ENCODE data around the gene PAQR6. TPM values are rescaled to one million over a fixed set of nuclear protein-coding genes. Genes with fewer than 3 reads are reported as not detected.

Gene PAQR6
- total and polyA plus RNA-seq, 10 of the 15 experiments (the other 5 are each of a cell fraction or from before 2014, with no cell fraction given): 0.42 to 4.5 (median 1.3) TPM

DNA sequence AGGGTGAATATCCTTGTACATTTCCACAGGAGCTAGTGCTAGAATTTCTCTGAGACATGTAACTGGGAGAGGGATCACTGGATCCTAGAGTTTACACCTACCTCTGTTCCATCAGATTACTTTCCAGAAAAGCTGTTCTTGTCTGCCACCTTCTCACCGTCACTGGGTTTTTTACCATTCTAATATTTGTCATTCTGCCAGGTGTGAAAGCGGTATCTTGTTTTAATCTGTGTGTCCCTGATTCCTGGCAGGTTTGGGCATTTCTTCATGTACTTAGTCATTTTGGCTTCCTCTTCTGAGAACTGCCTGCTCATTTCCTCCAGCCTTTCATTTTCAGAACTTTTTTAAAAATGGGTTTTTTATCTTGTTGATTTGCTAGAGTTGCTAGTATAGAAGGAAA, 30.0 kb downstream of the PAQR6 start (continued):
- TF ChIP-seq ZBTB40 (IDR thresholded peaks at IDR 0.05; ENCODE audit: borderline replicate concordance) (no peak), POLR2A (IDR thresholded peaks at IDR 0.05; ENCODE audit: low read depth, low read length) (no peak), NFYA (IDR thresholded peaks at IDR 0.05; ENCODE audit: borderline replicate concordance, low read depth, low read length) (no peak), KDM1A (IDR thresholded peaks at IDR 0.05; ENCODE audit: borderline replicate concordance) (no peak), NFXL1 (IDR thresholded peaks at IDR 0.05; ENCODE audit: borderline replicate concordance) (no peak), HSF1 (IDR thresholded peaks at IDR 0.05; ENCODE audit: low read depth, low read length) (no peak), CREB1 (IDR thresholded peaks at IDR 0.05; ENCODE audit: low read depth) (peak; percentile 18; the same call in 1 of the 2 replicates), ZNF622 (IDR thresholded peaks at IDR 0.05) (no peak), TAF1 (IDR thresholded peaks at IDR 0.05; ENCODE audit: borderline replicate concordance, low read depth, low read length) (no peak), ATF2 (IDR thresholded peaks at IDR 0.05; ENCODE audit: low read length) (no peak), EED (IDR thresholded peaks at IDR 0.05; ENCODE audit: low read depth) (peak; percentile 77), PKNOX1 (IDR thresholded peaks at IDR 0.05) (no peak), ZNF384 (IDR thresholded peaks at IDR 0.05; ENCODE audit: borderline replicate concordance, low read depth, low read length) (no peak), ETV6 (conservative IDR thresholded peaks at IDR 0.05 in 1 of 2, IDR thresholded peaks at IDR 0.05 in 1 of 2; ENCODE audit: borderline replicate concordance in 1 of 2, low read depth in 1 of 2) (peak in 1 of 2 experiments; percentile 88; a peak in 2 of 4 replicates), YBX1 (IDR thresholded peaks at IDR 0.05) (no peak)
- TF ChIP-seq, protein P1, sequence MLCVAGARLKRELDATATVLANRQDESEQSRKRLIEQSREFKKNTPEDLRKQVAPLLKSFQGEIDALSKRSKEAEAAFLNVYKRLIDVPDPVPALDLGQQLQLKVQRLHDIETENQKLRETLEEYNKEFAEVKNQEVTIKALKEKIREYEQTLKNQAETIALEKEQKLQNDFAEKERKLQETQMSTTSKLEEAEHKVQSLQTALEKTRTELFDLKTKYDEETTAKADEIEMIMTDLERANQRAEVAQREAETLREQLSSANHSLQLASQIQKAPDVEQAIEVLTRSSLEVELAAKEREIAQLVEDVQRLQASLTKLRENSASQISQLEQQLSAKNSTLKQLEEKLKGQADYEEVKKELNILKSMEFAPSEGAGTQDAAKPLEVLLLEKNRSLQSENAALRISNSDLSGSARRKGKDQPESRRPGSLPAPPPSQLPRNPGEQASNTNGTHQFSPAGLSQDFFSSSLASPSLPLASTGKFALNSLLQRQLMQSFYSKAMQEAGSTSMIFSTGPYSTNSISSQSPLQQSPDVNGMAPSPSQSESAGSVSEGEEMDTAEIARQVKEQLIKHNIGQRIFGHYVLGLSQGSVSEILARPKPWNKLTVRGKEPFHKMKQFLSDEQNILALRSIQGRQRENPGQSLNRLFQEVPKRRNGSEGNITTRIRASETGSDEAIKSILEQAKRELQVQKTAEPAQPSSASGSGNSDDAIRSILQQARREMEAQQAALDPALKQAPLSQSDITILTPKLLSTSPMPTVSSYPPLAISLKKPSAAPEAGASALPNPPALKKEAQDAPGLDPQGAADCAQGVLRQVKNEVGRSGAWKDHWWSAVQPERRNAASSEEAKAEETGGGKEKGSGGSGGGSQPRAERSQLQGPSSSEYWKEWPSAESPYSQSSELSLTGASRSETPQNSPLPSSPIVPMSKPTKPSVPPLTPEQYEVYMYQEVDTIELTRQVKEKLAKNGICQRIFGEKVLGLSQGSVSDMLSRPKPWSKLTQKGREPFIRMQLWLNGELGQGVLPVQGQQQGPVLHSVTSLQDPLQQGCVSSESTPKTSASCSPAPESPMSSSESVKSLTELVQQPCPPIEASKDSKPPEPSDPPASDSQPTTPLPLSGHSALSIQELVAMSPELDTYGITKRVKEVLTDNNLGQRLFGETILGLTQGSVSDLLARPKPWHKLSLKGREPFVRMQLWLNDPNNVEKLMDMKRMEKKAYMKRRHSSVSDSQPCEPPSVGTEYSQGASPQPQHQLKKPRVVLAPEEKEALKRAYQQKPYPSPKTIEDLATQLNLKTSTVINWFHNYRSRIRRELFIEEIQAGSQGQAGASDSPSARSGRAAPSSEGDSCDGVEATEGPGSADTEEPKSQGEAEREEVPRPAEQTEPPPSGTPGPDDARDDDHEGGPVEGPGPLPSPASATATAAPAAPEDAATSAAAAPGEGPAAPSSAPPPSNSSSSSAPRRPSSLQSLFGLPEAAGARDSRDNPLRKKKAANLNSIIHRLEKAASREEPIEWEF (IDR thresholded peaks at IDR 0.05; ENCODE audit: insufficient replicate concordance, low read depth, low read length): no peak

Measured in GM12878 (cell line).